GM23248 (cell line): ENCODE results near the gene STK24. TPM values are rescaled to one million over a fixed set of nuclear protein-coding genes. Genes with fewer than 3 reads are reported as not detected.
A peak's percentile ranks its signal among the peaks of the same experiment; 100 is the strongest.

ENCODE experiments used
- DNase-seq: peaks from one replicate; pipeline ENCODE4 v3.0.0-alpha.2; 2015
- H2AFZ ChIP-seq: fragments of 200-600 bp; sonication (generic); 2 replicates; pipeline ENCODE4 v1.6.1; 2016; ENCODE audit warnings: antibody characterized with exemption
- H3F3A ChIP-seq: fragments of 200-600 bp; sonication (generic); 2 replicates; pipeline ENCODE4 v1.6.1; 2016; ENCODE audit warnings: mild to moderate bottlenecking, antibody characterized with exemption, mixed run types; ENCODE audit not compliant: insufficient read depth
- H3K27ac ChIP-seq: fragments of 200-600 bp; sonication (generic); 2 replicates; pipeline ENCODE4 v1.5.1; 2016; ENCODE audit warnings: mild to moderate bottlenecking
- H3K27me3 ChIP-seq: fragments of 200-600 bp; sonication (generic); replicated peaks from 2 replicates; pipeline ENCODE4 v1.6.1; 2016; ENCODE audit warnings: mild to moderate bottlenecking; ENCODE audit not compliant: insufficient read depth
- H3K36me3 ChIP-seq: fragments of 200-600 bp; sonication (generic); 2 replicates; pipeline ENCODE4 v1.6.1; 2016; ENCODE audit warnings: low read depth, mild to moderate bottlenecking
- H3K4me1 ChIP-seq: fragments of 200-600 bp; sonication (generic); 2 replicates; pipeline ENCODE4 v1.6.1; 2016; ENCODE audit warnings: mild to moderate bottlenecking; ENCODE audit not compliant: insufficient read depth
- H3K4me2 ChIP-seq: fragments of 200-600 bp; sonication (generic); one replicate; pipeline ENCODE4 v1.6.1; 2016; ENCODE audit warnings: mild to moderate bottlenecking; ENCODE audit not compliant: unreplicated experiment
- H3K4me3 ChIP-seq: fragments of 200-600 bp; sonication (generic); 2 replicates; pipeline ENCODE4 v1.5.1; 2016; ENCODE audit warnings: mild to moderate bottlenecking
- H3K79me2 ChIP-seq: fragments of 200-600 bp; sonication (generic); 2 replicates; pipeline ENCODE4 v1.6.1; 2016; ENCODE audit warnings: mild to moderate bottlenecking; ENCODE audit not compliant: insufficient read depth
- H3K9ac ChIP-seq: fragments of 200-600 bp; sonication (generic); 2 replicates; pipeline ENCODE4 v1.6.1; 2016; ENCODE audit warnings: mild to moderate bottlenecking
- H3K9me2 ChIP-seq: fragments of 200-600 bp; sonication (generic); 2 replicates; pipeline ENCODE4 v1.6.1; 2016; ENCODE audit warnings: mixed run types, mild to moderate bottlenecking, moderate library complexity; ENCODE audit not compliant: insufficient read depth
- H3K9me3 ChIP-seq: fragments of 200-600 bp; sonication (generic); one replicate; pipeline ENCODE4 v1.6.1; 2017; ENCODE audit warnings: low read depth
- H4K20me1 ChIP-seq: fragments of 200-600 bp; sonication (generic); 2 replicates; pipeline ENCODE4 v1.6.0; 2016; ENCODE audit not compliant: insufficient read depth
- EZH2 ChIP-seq: fragments of 200-600 bp; sonication (generic); IDR thresholded peaks from 2 replicates; pipeline ENCODE4 v1.6.1; 2018; ENCODE audit warnings: antibody characterized with exemption, mild to moderate bottlenecking; ENCODE audit not compliant: insufficient read depth, poor library complexity, severe bottlenecking
- EZH2phosphoT487 ChIP-seq: fragments of 200-600 bp; sonication (generic); IDR thresholded peaks from 2 replicates; pipeline ENCODE4 v1.6.1; 2018; ENCODE audit warnings: antibody characterized with exemption, moderate library complexity, mild to moderate bottlenecking, low read depth; ENCODE audit not compliant: insufficient read depth
- WGBS, 2 experiments: methylation state at CpG; one replicate each; pipeline ENCODE4 v1.1.6; 2015 to 2017; ENCODE audit warnings: low lambda C conversion rate in 2 of 2, low coverage in 1 of 2; ENCODE audit errors: missing lambda C conversion rate in 2 of 2; 5-methylcytosine and 5-hydroxymethylcytosine counted together
- in situ Hi-C: fragments of 300-500 bp; cut with MboI; formaldehyde crosslinking; loops from 2 replicates; pipeline ENCODE4 v1.15.0; 2020
- polyA plus RNA-seq: library from polyadenylated mRNA; unstranded; fragments of >200 nt; fragmentation: Nextera tagmentation; extraction: Ambion mirVana; gene quantifications from 2 replicates; pipeline ENCODE4 v1.2.1, GENCODE V29; 2016
- total RNA-seq: library from RNA; depleted of rRNA; stranded (reverse); fragments of >200 nt; shearing (Covaris generic); gene quantifications from 2 replicates; pipeline ENCODE4 v1.2.3, GENCODE V29; 2014

Gene STK24
- total and polyA plus RNA-seq, 2 experiments from 2014 or later: 11.1 to 72.4 TPM

- Histone ChIP-seq H3K27me3 (no peaks in the 10 kb centered on the region), H4K20me1 (no peaks in the 10 kb centered on the region), H3K27ac (no peak overlapping the region), H3K4me1 (peaks cover 50% of the 10 kb centered on the region), H3K9ac (no peak overlapping the region), H3K4me3 (no peak overlapping the region), H3K4me2 (no peak overlapping the region), H3K9me2 (no peaks in the 10 kb centered on the region), H3K79me2 (peaks cover 99% of the 10 kb centered on the region), H3K9me3 (no peaks in the 10 kb centered on the region), H2AFZ (no peak overlapping the region), H3F3A (peaks cover 20% of the 10 kb centered on the region), H3K36me3 (no peaks in the 10 kb centered on the region)
- no peak for DNase-seq
- TF ChIP-seq EZH2phosphoT487: no peak
- TF ChIP-seq EZH2: no peak
- in situ Hi-C loops: no loop called here
- 74 to 78% methylated on average over 8 of the region's 8 CpGs for WGBS, 2 experiments
Observed at GRCh38 chr13:98490866-98491265, 86.0 kb downstream of the STK24 start.

GRCh38 chr13:98490195-98490836 lies 86.6 kb downstream of the STK24 start:
- Histone ChIP-seq H4K20me1 (no peaks in the 10 kb centered on the region), H3K4me2 (no peak overlapping the region), H3K4me1 (peaks cover 50% of the 10 kb centered on the region), H3K9ac (no peak overlapping the region), H3F3A (peaks cover 19% of the 10 kb centered on the region), H3K9me2 (no peaks in the 10 kb centered on the region), H3K27ac (no peak overlapping the region), H3K9me3 (no peaks in the 10 kb centered on the region), H3K79me2 (peaks cover 99% of the 10 kb centered on the region), H3K36me3 (no peaks in the 10 kb centered on the region), H3K27me3 (no peaks in the 10 kb centered on the region), H3K4me3 (no peak overlapping the region), H2AFZ (no peak overlapping the region)
- in situ Hi-C loops: no loop called here
- TF ChIP-seq EZH2phosphoT487 (no peak), EZH2 (no peak)
- DNase-seq: no peak
- WGBS, 2 experiments: 74 to 78% methylated on average over 9 of the region's 9 CpGs

GRCh38 chr13:98489446-98490194 lies 87.3 kb downstream of the STK24 start:
- Histone ChIP-seq H2AFZ (no peak overlapping the region), H3K27me3 (no peaks in the 10 kb centered on the region), H4K20me1 (no peaks in the 10 kb centered on the region), H3K4me3 (no peak overlapping the region), H3K36me3 (no peaks in the 10 kb centered on the region), H3K4me1 (peaks cover 47% of the 10 kb centered on the region), H3K9me3 (no peaks in the 10 kb centered on the region), H3K4me2 (no peak overlapping the region), H3K27ac (no peak overlapping the region), H3F3A (peaks cover 19% of the 10 kb centered on the region), H3K9ac (no peak overlapping the region), H3K9me2 (no peaks in the 10 kb centered on the region), H3K79me2 (peaks cover 94% of the 10 kb centered on the region)
- no peak for DNase-seq
- in situ Hi-C loops: no loop called here
- TF ChIP-seq EZH2phosphoT487 (no peak), EZH2 (no peak)
- 90 to 94% methylated on average over 8 of the region's 8 CpGs for WGBS, 2 experiments

- in situ Hi-C loops: no loop called here
- no peaks in the 10 kb centered on the region for H3K9me2 ChIP-seq
- H3K4me1 ChIP-seq: peaks cover 55% of the 10 kb centered on the region
- H2AFZ ChIP-seq: no peak overlapping the region
- H3K36me3 ChIP-seq: no peaks in the 10 kb centered on the region
- no peaks in the 10 kb centered on the region for H3K9me3 ChIP-seq
- 80 to 83% methylated on average over 11 of the region's 11 CpGs for WGBS, 2 experiments
- peaks cover 96% of the 10 kb centered on the region for H3K79me2 ChIP-seq
- no peaks in the 10 kb centered on the region for H3K27me3 ChIP-seq
- no peak overlapping the region for H3K4me2 ChIP-seq
- no peak for DNase-seq
- no peak overlapping the region for H3K9ac ChIP-seq
- TF ChIP-seq EZH2: no peak
- TF ChIP-seq EZH2phosphoT487: no peak
- no peak overlapping the region for H3K4me3 ChIP-seq
- no peaks in the 10 kb centered on the region for H4K20me1 ChIP-seq
- H3K27ac ChIP-seq: peak overlapping the region; percentile 59; the same call in 1 of the 2 replicates
- H3F3A ChIP-seq: peaks cover 25% of the 10 kb centered on the region
Observed at GRCh38 chr13:98488736-98489135, 88.2 kb downstream of the STK24 start.
